22Rv1 (cell line): ENCODE measurements around the gene SUOX.

Source experiments
- ZFX ChIP-seq: fragments of 450-650 bp; IDR thresholded peaks from 2 replicates; pipeline ENCODE4 v1.6.1; 2017; ENCODE audit warnings: antibody characterized with exemption, borderline replicate concordance
- TF ChIP-seq, protein P1 (sequence below): fragments of 450-650 bp; IDR thresholded peaks from 2 replicates; pipeline ENCODE4 v1.5.1; 2017; ENCODE audit warnings: mild to moderate bottlenecking

DNA sequence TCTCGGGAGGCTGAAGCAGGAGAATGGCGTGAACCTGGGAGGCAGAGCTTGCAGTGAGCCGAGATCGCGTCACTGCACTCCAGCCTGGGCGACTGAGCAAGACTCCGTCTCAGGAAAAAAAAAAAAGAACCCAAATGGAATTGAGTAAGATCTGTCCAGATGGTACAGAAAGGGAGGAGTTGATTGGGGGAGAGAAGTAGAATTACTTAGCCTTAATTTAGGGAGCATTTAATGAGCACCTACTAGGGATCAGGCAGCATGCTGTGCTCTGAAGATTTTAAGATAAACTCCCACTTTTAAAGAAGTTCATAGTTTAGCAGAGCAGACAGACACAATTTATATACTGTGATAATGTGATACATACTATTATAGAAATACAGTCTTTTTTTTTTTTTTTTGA lies 18.7 kb upstream of the SUOX start:
- TF ChIP-seq, protein P1, sequence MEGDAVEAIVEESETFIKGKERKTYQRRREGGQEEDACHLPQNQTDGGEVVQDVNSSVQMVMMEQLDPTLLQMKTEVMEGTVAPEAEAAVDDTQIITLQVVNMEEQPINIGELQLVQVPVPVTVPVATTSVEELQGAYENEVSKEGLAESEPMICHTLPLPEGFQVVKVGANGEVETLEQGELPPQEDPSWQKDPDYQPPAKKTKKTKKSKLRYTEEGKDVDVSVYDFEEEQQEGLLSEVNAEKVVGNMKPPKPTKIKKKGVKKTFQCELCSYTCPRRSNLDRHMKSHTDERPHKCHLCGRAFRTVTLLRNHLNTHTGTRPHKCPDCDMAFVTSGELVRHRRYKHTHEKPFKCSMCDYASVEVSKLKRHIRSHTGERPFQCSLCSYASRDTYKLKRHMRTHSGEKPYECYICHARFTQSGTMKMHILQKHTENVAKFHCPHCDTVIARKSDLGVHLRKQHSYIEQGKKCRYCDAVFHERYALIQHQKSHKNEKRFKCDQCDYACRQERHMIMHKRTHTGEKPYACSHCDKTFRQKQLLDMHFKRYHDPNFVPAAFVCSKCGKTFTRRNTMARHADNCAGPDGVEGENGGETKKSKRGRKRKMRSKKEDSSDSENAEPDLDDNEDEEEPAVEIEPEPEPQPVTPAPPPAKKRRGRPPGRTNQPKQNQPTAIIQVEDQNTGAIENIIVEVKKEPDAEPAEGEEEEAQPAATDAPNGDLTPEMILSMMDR: no peak
- TF ChIP-seq ZFX: no peak
